B cell (primary cell): Measurements from ENCODE around the gene MYH7B. TPM values are rescaled to one million over a fixed set of nuclear protein-coding genes. Genes with fewer than 3 reads are reported as not detected.

Experiments
- ATAC-seq: fragments of 200-7000 bp; cut with Tn5 transposase; one replicate; pipeline ENCODE4 v1.10.0; 2021; ENCODE audit warnings: low read depth, mild to moderate bottlenecking, moderate number of reproducible peaks, moderate library complexity
- CTCF ChIA-PET: fragments of 350-600 bp; sonication (Branson Sonifier 250); formaldehyde crosslinking; loops from one replicate; lab custom pipeline; 2021; ENCODE audit warnings: antibody characterized with exemption, inconsistent platforms; lab: Charles Lee
- POLR2A ChIA-PET: fragments of 350-600 bp; sonication (Branson Sonifier 250); formaldehyde crosslinking; loops from one replicate; lab custom pipeline; 2021; ENCODE audit warnings: antibody characterized with exemption; lab: Charles Lee
- DNase-seq: peaks from one replicate; pipeline ENCODE4 v3.0.0; 2013
- H2AFZ ChIP-seq: 2 replicates; pipeline ENCODE4 v1.6.1; 2012; ENCODE audit warnings: mild to moderate bottlenecking, low read depth, low read length; ENCODE audit not compliant: insufficient read depth, poor library complexity, severe bottlenecking
- H3K27ac ChIP-seq, 2 donors: 1 replicate in 1 of 2; 2 replicates in 1 of 2; pipeline ENCODE4 v1.5.1; 2012 to 2013; ENCODE audit warnings: low read length in 2 of 2, mild to moderate bottlenecking in 2 of 2, moderate library complexity in 1 of 2
- H3K27me3 ChIP-seq, 4 experiments: fragments of 200-600 bp in 1 of 4; sonication (generic) in 1 of 4; replicated peaks in 1 of 4; 1 replicate in 2 of 4; 2 replicates in 2 of 4; pipeline versions ENCODE4 v1.6.1 to v1.7.0; 2013 to 2016; ENCODE audit warnings: low read length in 3 of 4, mild to moderate bottlenecking in 2 of 4, mixed read lengths in 1 of 4, moderate library complexity in 1 of 4; ENCODE audit not compliant: insufficient read depth in 4 of 4, control insufficient read depth in 3 of 4; ENCODE audit errors: control extremely low read depth in 1 of 4
- H3K36me3 ChIP-seq, 2 experiments: replicated peaks in 1 of 2; 1 replicate in 1 of 2; 2 replicates in 1 of 2; pipeline versions ENCODE4 v1.6.1 to v1.7.1; 2013; ENCODE audit warnings: low read length in 1 of 2; ENCODE audit not compliant: insufficient read depth in 2 of 2, control insufficient read depth in 1 of 2; ENCODE audit errors: control extremely low read depth in 1 of 2, extremely low read depth in 1 of 2
- H3K4me1 ChIP-seq, 2 donors: fragments of 200-600 bp in 1 of 2; sonication (generic) in 1 of 2; 1 replicate in 1 of 2; 2 replicates in 1 of 2; pipeline versions ENCODE4 v1.5.1 to v1.6.1; 2013 to 2017; ENCODE audit warnings: low read length in 2 of 2; ENCODE audit not compliant: control insufficient read depth in 2 of 2, insufficient read depth in 2 of 2
- H3K4me2 ChIP-seq: replicated peaks from 2 replicates; pipeline ENCODE3; 2012; ENCODE audit warnings: mild to moderate bottlenecking, low read depth, low read length; ENCODE audit not compliant: poor library complexity, severe bottlenecking
- H3K4me3 ChIP-seq, 5 experiments: fragments of 200-600 bp in 1 of 5; sonication (generic) in 1 of 5; 1 replicate in 3 of 5; 2 replicates in 2 of 5; pipeline versions ENCODE4 v1.5.1 to v1.7.0; 2011 to 2016; ENCODE audit warnings: low read length in 4 of 5, mild to moderate bottlenecking in 4 of 5, low read depth in 2 of 5, control low read depth in 1 of 5, moderate library complexity in 1 of 5; ENCODE audit not compliant: insufficient read depth in 1 of 5; ENCODE audit errors: control extremely low read depth in 1 of 5, extremely low read depth in 1 of 5
- H3K79me2 ChIP-seq: fragments of 200-600 bp; sonication (generic); one replicate; pipeline ENCODE4 v1.6.0; 2016; ENCODE audit warnings: low read length; ENCODE audit not compliant: control insufficient read depth, insufficient read depth
- H3K9ac ChIP-seq: fragments of 200-600 bp; sonication (generic); 2 replicates; pipeline ENCODE4 v1.6.1; 2017; ENCODE audit warnings: mild to moderate bottlenecking, low read length, moderate library complexity
- H3K9me3 ChIP-seq, 3 donors: one replicate each; pipeline versions ENCODE4 v1.6.1 to v1.7.1; 2013; ENCODE audit warnings: low read length in 2 of 3; ENCODE audit not compliant: control insufficient read depth in 2 of 3, insufficient read depth in 1 of 3; ENCODE audit errors: control extremely low read depth in 1 of 3
- H4K20me1 ChIP-seq: 2 replicates; pipeline ENCODE4 v1.6.0; 2012; ENCODE audit warnings: mild to moderate bottlenecking, low read length; ENCODE audit not compliant: insufficient read depth, control insufficient read depth, poor library complexity, severe bottlenecking
- H3K27ac Mint-ChIP-seq: one replicate; pipeline ENCODE4 v1.8.0; 2021; ENCODE audit warnings: mixed read lengths
- H3K27me3 Mint-ChIP-seq: one replicate; pipeline ENCODE4 v1.8.0; 2021; ENCODE audit warnings: mixed read lengths
- H3K4me1 Mint-ChIP-seq: one replicate; pipeline ENCODE4 v1.8.0; 2021; ENCODE audit warnings: mixed read lengths
- H3K4me3 Mint-ChIP-seq: one replicate; pipeline ENCODE4 v1.8.0; 2021; ENCODE audit warnings: mixed read lengths
- H3K9me3 Mint-ChIP-seq: one replicate; pipeline ENCODE4 v1.8.0; 2022; ENCODE audit warnings: mixed read lengths; ENCODE audit not compliant: insufficient read depth
- CTCF ChIP-seq: fragments of 200-600 bp; IDR thresholded peaks from one replicate; pipeline ENCODE4 v1.8.0; 2022; ENCODE audit warnings: antibody characterized with exemption, mild to moderate bottlenecking
- EZH2 ChIP-seq: IDR thresholded peaks from 2 replicates; pipeline ENCODE4 v1.6.1; 2012; ENCODE audit warnings: borderline replicate concordance, low read depth, mild to moderate bottlenecking, moderate library complexity, low read length; ENCODE audit not compliant: insufficient read depth, poor library complexity, severe bottlenecking
- WGBS: methylation state at CpG from one replicate; pipeline ENCODE4 v1.1.5; 2013; ENCODE audit warnings: missing lambda C conversion rate; ENCODE audit not compliant: insufficient coverage; 5-methylcytosine and 5-hydroxymethylcytosine counted together
- intact Hi-C: fragments of 100-400 bp; cut with micrococcal nuclease; formaldehyde crosslinking; loops from one replicate; pipeline ENCODE4 v1.10.0; 2022
- polyA plus RNA-seq: library from polyadenylated mRNA; depleted of rRNA; stranded (reverse); fragments of >200 nt; gene quantifications from 2 replicates; pipeline ENCODE4 v1.2.3, GENCODE V29; 2012
- total RNA-seq, 2 donors: library from RNA; stranded (reverse); fragments of 120-200 nt in 1 of 2; gene quantifications; 1 replicate in 1 of 2; 2 replicates in 1 of 2; pipeline versions ENCODE4 v1.2.3 to v1.2.4, GENCODE V29; 2013 to 2022

MYH7B gene
- total and polyA plus RNA-seq, 2 donors (not counting 1 experiment from before 2014, with no cell fraction given) = 0.79 to 1.2 TPM

DNA sequence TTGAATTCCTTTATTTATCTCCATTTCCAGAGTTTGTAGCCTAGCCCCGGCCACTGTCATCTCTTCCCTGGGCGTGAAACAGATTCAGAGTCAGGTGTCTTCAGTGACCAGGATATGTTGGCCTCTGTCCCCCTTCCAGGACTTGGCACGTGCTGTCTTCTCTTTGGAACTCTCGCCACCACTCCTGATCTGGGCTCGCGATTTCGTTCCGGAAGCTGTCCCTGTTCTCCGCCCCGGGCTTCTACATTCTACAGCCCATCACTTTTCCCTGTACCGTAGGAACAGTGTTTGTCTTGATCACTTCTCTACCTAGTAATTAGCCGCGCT is 801 bp upstream of the MYH7B start:
- Histone ChIP-seq H3K27me3 (no peaks in the 10 kb centered on the region), H4K20me1 (no peaks in the 10 kb centered on the region), H3K36me3 (peaks cover 0 to under 1% of the 10 kb centered on the region in 2 experiments), H3K4me1 (peaks cover 5 to 16% of the 10 kb centered on the region in 2 donors), H3K9me3 (no peaks in the 10 kb centered on the region), H2AFZ (peak overlapping the region; percentile 96), H3K4me3 (peak overlapping the region; percentile 58 to 88 (median 73)), H3K27ac (peak overlapping the region; percentile 42 to 79), H3K4me2 (peak overlapping the region; percentile 87), H3K9ac (peak overlapping the region; percentile 80), H3K79me2 (no peaks in the 10 kb centered on the region)
- DNase-seq (no peak), ATAC-seq (no peak)
- H3K4me3 Mint-ChIP-seq = peak overlapping the region; percentile 97
- intact Hi-C loops = loop anchor here (1.0 to 2.0 kb wide), 4 partner anchors 83 to 246 kb away; partner anchors contain the start of genes GGT7 and NCOA6
- CTCF ChIA-PET = interaction anchor here (1.0 to 2.1 kb wide), 3 partner anchors 78 to 83 kb away, joined by 3 to 8 read pairs (median 3); partner anchors contain the start of gene ACSS2
- no peaks in the 10 kb centered on the region for H3K9me3 Mint-ChIP-seq
- no peak for TF ChIP-seq EZH2
- no peaks in the 10 kb centered on the region for H3K27me3 Mint-ChIP-seq
- peaks cover 25% of the 10 kb centered on the region for H3K4me1 Mint-ChIP-seq
- WGBS = 33% methylated on average over 12 of the region's 13 CpGs
- POLR2A ChIA-PET = interaction anchor here (0.6 kb wide), 1 partner anchor 798 kb away, joined by 4 read pairs; no protein-coding TSS in a partner anchor
- H3K27ac Mint-ChIP-seq = peak overlapping the region; percentile 93

- ATAC-seq (no peak), DNase-seq (no peak)
- Histone ChIP-seq H3K79me2 (no peaks in the 10 kb centered on the region), H2AFZ (peak overlapping the region; percentile 96), H3K9me3 (no peaks in the 10 kb centered on the region), H3K4me2 (peak overlapping the region; percentile 87), H3K36me3 (no peaks in the 10 kb centered on the region), H3K9ac (peak overlapping the region; percentile 80), H3K27me3 (no peaks in the 10 kb centered on the region), H3K4me1 (peaks cover 5 to 16% of the 10 kb centered on the region in 2 donors), H3K4me3 (peak overlapping the region; percentile 58 to 88 (median 73)), H4K20me1 (no peaks in the 10 kb centered on the region), H3K27ac (peak overlapping the region; percentile 42 to 79)
- Mint-ChIP-seq H3K27ac (peak overlapping the region; percentile 93), H3K4me1 (peaks cover 26% of the 10 kb centered on the region), H3K27me3 (no peaks in the 10 kb centered on the region), H3K4me3 (peak overlapping the region; percentile 97), H3K9me3 (no peaks in the 10 kb centered on the region)
- ChIA-PET CTCF (interaction anchor here (1.0 to 2.1 kb wide), 3 partner anchors 17 to 82 kb away, joined by 3 to 8 read pairs (median 3); partner anchors contain the start of gene ACSS2), POLR2A (no interaction called here)
- peak; percentile 12 for TF ChIP-seq CTCF
- TF ChIP-seq EZH2 = no peak
- intact Hi-C loops = no loop called here
- 0% methylated on average over 3 of the region's 6 CpGs for WGBS
Measured at GRCh38 chr20:34956041-34956458, 382 bp downstream of the MYH7B start.
